ENCODE data around the gene EVI5. TPM values are rescaled to one million over a fixed set of nuclear protein-coding genes. Genes with fewer than 3 reads are reported as not detected.

EVI5 gene
- total RNA-seq, 1 experiment from 2014 or later = 38.2 TPM

DNA sequence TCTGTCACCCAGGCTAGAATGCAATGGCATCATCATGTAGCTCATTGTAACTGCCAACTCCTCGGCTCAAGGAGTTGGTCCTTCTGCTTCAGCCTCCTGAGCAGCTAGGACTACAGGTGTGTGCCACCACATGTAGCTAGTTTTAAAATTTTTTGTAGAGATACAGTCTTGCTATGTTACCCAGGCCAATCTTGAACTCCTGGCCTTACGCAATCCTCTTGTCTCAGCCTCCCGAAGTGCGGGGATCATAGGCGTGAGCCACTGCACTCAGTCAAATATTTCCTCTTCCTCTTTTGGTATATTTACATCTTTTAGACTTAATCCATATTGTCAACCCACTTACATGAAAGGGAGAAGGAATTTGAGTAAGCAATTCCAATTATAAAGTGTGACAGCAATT is 121.1 kb downstream of the EVI5 start:
- TF ChIP-seq EZH2phosphoT487 (IDR thresholded peaks at IDR 0.05; ENCODE audit: borderline replicate concordance, low read length) = no peak
- TF ChIP-seq, protein P1, sequence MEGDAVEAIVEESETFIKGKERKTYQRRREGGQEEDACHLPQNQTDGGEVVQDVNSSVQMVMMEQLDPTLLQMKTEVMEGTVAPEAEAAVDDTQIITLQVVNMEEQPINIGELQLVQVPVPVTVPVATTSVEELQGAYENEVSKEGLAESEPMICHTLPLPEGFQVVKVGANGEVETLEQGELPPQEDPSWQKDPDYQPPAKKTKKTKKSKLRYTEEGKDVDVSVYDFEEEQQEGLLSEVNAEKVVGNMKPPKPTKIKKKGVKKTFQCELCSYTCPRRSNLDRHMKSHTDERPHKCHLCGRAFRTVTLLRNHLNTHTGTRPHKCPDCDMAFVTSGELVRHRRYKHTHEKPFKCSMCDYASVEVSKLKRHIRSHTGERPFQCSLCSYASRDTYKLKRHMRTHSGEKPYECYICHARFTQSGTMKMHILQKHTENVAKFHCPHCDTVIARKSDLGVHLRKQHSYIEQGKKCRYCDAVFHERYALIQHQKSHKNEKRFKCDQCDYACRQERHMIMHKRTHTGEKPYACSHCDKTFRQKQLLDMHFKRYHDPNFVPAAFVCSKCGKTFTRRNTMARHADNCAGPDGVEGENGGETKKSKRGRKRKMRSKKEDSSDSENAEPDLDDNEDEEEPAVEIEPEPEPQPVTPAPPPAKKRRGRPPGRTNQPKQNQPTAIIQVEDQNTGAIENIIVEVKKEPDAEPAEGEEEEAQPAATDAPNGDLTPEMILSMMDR (conservative IDR thresholded peaks at IDR 0.05; ENCODE audit: low read depth, low read length) = no peak
- no peak for TF ChIP-seq EZH2 (IDR thresholded peaks at IDR 0.05; ENCODE audit: low read length, unreplicated experiment)
- ChIA-PET POLR2A (ENCODE audit: unreplicated experiment) (no interaction called here), CTCF (no interaction called here)
- no peaks in the 10 kb centered on the region for H3K9me2 ChIP-seq (replicated peaks; ENCODE audit: low read length)
- no peaks in the 10 kb centered on the region for H3F3A ChIP-seq (ENCODE audit: low read length, unreplicated experiment)
- no peak overlapping the region for H3K4me2 ChIP-seq (ENCODE audit: low read length)
- no peaks in the 10 kb centered on the region for H3K27me3 ChIP-seq (ENCODE audit: low read length)
- ATAC-seq (no peak), DNase-seq (no peak)
- no peaks in the 10 kb centered on the region for H4K20me1 ChIP-seq (ENCODE audit: low read length)
- H3K9ac ChIP-seq (ENCODE audit: low read length) = no peak overlapping the region
- no peaks in the 10 kb centered on the region for H3K9me3 ChIP-seq (ENCODE audit: low read length)
- H2AFZ ChIP-seq (ENCODE audit: low read length) = no peak overlapping the region
- H3K79me2 ChIP-seq (ENCODE audit: low read length) = no peaks in the 10 kb centered on the region
- H3K4me1 ChIP-seq (ENCODE audit: insufficient read depth, low read length) = no peaks in the 10 kb centered on the region
- intact Hi-C loops (cut with micrococcal nuclease) = no loop called here
- H3K36me3 ChIP-seq (ENCODE audit: low read depth, low read length) = no peaks in the 10 kb centered on the region; the same call in 1 of the 2 replicates
- no peak overlapping the region for H3K4me3 ChIP-seq (ENCODE audit: low read length)
- H3K27ac ChIP-seq (ENCODE audit: low read length) = no peak overlapping the region
- no TSS peak for BruUV-seq (replicated peaks)

DNA sequence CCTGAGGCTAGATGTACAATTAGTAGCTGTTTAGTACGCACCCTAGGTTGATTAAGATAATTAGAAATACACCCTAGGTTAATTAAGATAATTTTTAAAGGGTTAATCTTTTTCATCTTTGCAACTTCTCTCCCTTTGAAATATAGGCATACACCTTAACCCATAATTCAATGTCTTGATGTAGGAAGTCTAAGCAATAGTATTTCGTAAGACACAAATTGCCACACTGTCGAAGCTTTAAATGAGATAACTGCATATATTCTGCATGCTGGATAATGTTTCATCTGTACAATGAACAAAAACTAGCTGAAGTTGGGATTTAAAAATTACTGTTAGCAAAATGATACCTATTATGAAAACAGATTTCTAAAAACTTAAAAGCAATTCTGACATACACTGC is 122.9 kb downstream of the EVI5 start:
- DNase-seq (no peak), ATAC-seq (no peak)
- no TSS peak for BruUV-seq (replicated peaks)
- no peak overlapping the region for H3K4me2 ChIP-seq (ENCODE audit: low read length)
- no peaks in the 10 kb centered on the region for H3F3A ChIP-seq (ENCODE audit: low read length, unreplicated experiment)
- no peaks in the 10 kb centered on the region for H3K27me3 ChIP-seq (ENCODE audit: low read length)
- H3K9me3 ChIP-seq (ENCODE audit: low read length) = no peaks in the 10 kb centered on the region
- no peaks in the 10 kb centered on the region for H4K20me1 ChIP-seq (ENCODE audit: low read length)
- no peaks in the 10 kb centered on the region for H3K9me2 ChIP-seq (replicated peaks; ENCODE audit: low read length)
- no peak overlapping the region for H3K9ac ChIP-seq (ENCODE audit: low read length)
- no peaks in the 10 kb centered on the region for H3K4me1 ChIP-seq (ENCODE audit: insufficient read depth, low read length)
- no peak overlapping the region for H2AFZ ChIP-seq (ENCODE audit: low read length)
- no peak overlapping the region for H3K4me3 ChIP-seq (ENCODE audit: low read length)
- intact Hi-C loops (cut with micrococcal nuclease) = no loop called here
- CTCF ChIA-PET = no interaction called here
- peaks cover 4% of the 10 kb centered on the region; the same call in 1 of the 2 replicates for H3K36me3 ChIP-seq (ENCODE audit: low read depth, low read length)
- TF ChIP-seq EZH2 (IDR thresholded peaks at IDR 0.05; ENCODE audit: low read length, unreplicated experiment) = no peak
- no peak for TF ChIP-seq EZH2phosphoT487 (IDR thresholded peaks at IDR 0.05; ENCODE audit: borderline replicate concordance, low read length)
- TF ChIP-seq, protein P1 (conservative IDR thresholded peaks at IDR 0.05; ENCODE audit: low read depth, low read length) = no peak
- no peak overlapping the region for H3K27ac ChIP-seq (ENCODE audit: low read length)
- POLR2A ChIA-PET (ENCODE audit: unreplicated experiment) = interaction anchor here (0.6 kb wide), 1 partner anchor 75 kb away, joined by 3 read pairs; no protein-coding TSS in a partner anchor
- no peaks in the 10 kb centered on the region for H3K79me2 ChIP-seq (ENCODE audit: low read length)

DNA sequence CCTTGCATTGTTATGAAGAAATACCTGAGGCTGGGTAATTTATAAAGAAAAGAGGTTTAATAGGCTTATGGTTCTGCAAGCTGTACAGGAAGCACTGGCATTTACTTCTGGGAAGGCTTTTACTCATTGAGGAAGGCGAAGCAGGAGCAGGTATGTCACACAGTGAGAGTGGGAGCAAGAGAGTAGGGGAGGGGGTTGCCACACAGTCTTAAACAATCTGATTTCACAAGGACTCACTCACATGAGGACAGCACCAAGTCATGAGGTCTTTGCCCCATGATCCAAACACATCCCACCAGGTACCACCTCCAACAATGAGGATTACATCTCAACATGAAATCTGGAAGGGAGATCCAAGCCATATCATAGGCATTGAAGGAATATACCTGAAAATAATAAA is 127.2 kb downstream of the EVI5 start:
- TF ChIP-seq, protein P1 (conservative IDR thresholded peaks at IDR 0.05; ENCODE audit: low read depth, low read length) = no peak
- TF ChIP-seq EZH2phosphoT487 (IDR thresholded peaks at IDR 0.05; ENCODE audit: borderline replicate concordance, low read length) (no peak), EZH2 (IDR thresholded peaks at IDR 0.05; ENCODE audit: low read length, unreplicated experiment) (no peak)
- H2AFZ ChIP-seq (ENCODE audit: low read length) = no peak overlapping the region
- intact Hi-C loops (cut with micrococcal nuclease) = no loop called here
- no peaks in the 10 kb centered on the region for H3F3A ChIP-seq (ENCODE audit: low read length, unreplicated experiment)
- no peaks in the 10 kb centered on the region for H4K20me1 ChIP-seq (ENCODE audit: low read length)
- DNase-seq (no peak), ATAC-seq (no peak)
- H3K4me3 ChIP-seq (ENCODE audit: low read length) = no peak overlapping the region
- H3K4me1 ChIP-seq (ENCODE audit: insufficient read depth, low read length) = no peaks in the 10 kb centered on the region
- no peaks in the 10 kb centered on the region for H3K9me2 ChIP-seq (replicated peaks; ENCODE audit: low read length)
- no peak overlapping the region for H3K4me2 ChIP-seq (ENCODE audit: low read length)
- BruUV-seq (replicated peaks) = no TSS peak
- H3K79me2 ChIP-seq (ENCODE audit: low read length) = no peaks in the 10 kb centered on the region
- H3K9ac ChIP-seq (ENCODE audit: low read length) = no peak overlapping the region
- ChIA-PET CTCF (no interaction called here), POLR2A (ENCODE audit: unreplicated experiment) (no interaction called here)
- no peaks in the 10 kb centered on the region for H3K27me3 ChIP-seq (ENCODE audit: low read length)
- H3K9me3 ChIP-seq (ENCODE audit: low read length) = peaks cover 19% of the 10 kb centered on the region; the same call in 1 of the 2 replicates
- no peak overlapping the region for H3K27ac ChIP-seq (ENCODE audit: low read length)
- H3K36me3 ChIP-seq (ENCODE audit: low read depth, low read length) = peaks cover 23% of the 10 kb centered on the region; the same call in 1 of the 2 replicates

All from PC-3 (cell line).